Lower lobe of right lung (tissue), 2 donors: ENCODE results near the gene CRTC2. TPM values are rescaled to one million over a fixed set of nuclear protein-coding genes. Genes with fewer than 3 reads are reported as not detected.
A peak's percentile ranks its signal among the peaks of the same experiment; 100 is the strongest.

Experiments
- ATAC-seq, 2 donors: fragments of 200-7000 bp; cut with Tn5 transposase; one replicate each; pipeline ENCODE4 v1.9.1; 2020 to 2022; ENCODE audit warnings: mild to moderate bottlenecking in 2 of 2, moderate library complexity in 2 of 2
- DNase-seq: peaks from one replicate; pipeline ENCODE4 v3.0.0-alpha.2; 2020
- H3K27ac ChIP-seq: fragments of 200-600 bp; one replicate; pipeline ENCODE4 v1.8.0; 2022
- H3K27me3 ChIP-seq: fragments of 200-600 bp; one replicate; pipeline ENCODE4 v1.8.0; 2022; ENCODE audit warnings: low read depth
- H3K36me3 ChIP-seq: fragments of 200-600 bp; one replicate; pipeline ENCODE4 v1.8.0; 2022; ENCODE audit warnings: mild to moderate bottlenecking
- H3K4me1 ChIP-seq: fragments of 200-600 bp; one replicate; pipeline ENCODE4 v1.8.0; 2022
- H3K4me3 ChIP-seq: fragments of 200-600 bp; one replicate; pipeline ENCODE4 v1.8.0; 2022; ENCODE audit warnings: mild to moderate bottlenecking
- H3K9me3 ChIP-seq: fragments of 200-600 bp; one replicate; pipeline ENCODE4 v1.8.0; 2022
- CTCF ChIP-seq: fragments of 200-600 bp; IDR thresholded peaks from one replicate; pipeline ENCODE4 v1.8.0; 2022; ENCODE audit warnings: antibody characterized with exemption, mild to moderate bottlenecking
- intact Hi-C: fragments of 100-400 bp; cut with DNase I; formaldehyde crosslinking; loops from one replicate; pipeline ENCODE4 v1.11.0; 2022
- total RNA-seq: library from RNA; stranded (reverse); fragmentation: NEBNext Ultra II Directional; extraction: Animal tissue kit (Norgen Biotek cat#: 25700); gene quantifications from one replicate; pipeline ENCODE4 v1.2.1, GENCODE V29; 2021
- donor health status: DM: no; HTN: yes; CAD: no; lungs with severe emphysema.

CRTC2 gene
- total RNA-seq, 1 donor from 2014 or later, result 55.8 TPM

- no peaks in the 10 kb centered on the region for H3K27me3 ChIP-seq
- no peak for TF ChIP-seq CTCF
- DNase-seq (no peak), ATAC-seq (no peak)
- no peak overlapping the region for H3K4me3 ChIP-seq
- no peaks in the 10 kb centered on the region for H3K9me3 ChIP-seq
- H3K27ac ChIP-seq, result no peak overlapping the region
- peaks cover 28% of the 10 kb centered on the region for H3K4me1 ChIP-seq
- H3K36me3 ChIP-seq, result peaks cover 42% of the 10 kb centered on the region
- intact Hi-C loops, result no loop called here
These were observed 36.8 kb upstream of the CRTC2 start for GRCh38 chr1:153995202-153995601.

- ATAC-seq (no peak), DNase-seq (no peak)
- Histone ChIP-seq H3K9me3 (no peaks in the 10 kb centered on the region), H3K4me1 (peaks cover 36% of the 10 kb centered on the region), H3K27ac (peak overlapping the region; percentile 95), H3K4me3 (peak overlapping the region; percentile 64), H3K27me3 (no peaks in the 10 kb centered on the region), H3K36me3 (peaks cover 42% of the 10 kb centered on the region)
- intact Hi-C loops, result no loop called here
- no peak for TF ChIP-seq CTCF
These were observed 33.4 kb upstream of the CRTC2 start for GRCh38 chr1:153991806-153992205.

- intact Hi-C loops, result no loop called here
- no peak for DNase-seq
These were observed 32.8 kb upstream of the CRTC2 start for GRCh38 chr1:153991151-153991630.

GRCh38 chr1:153990468-153991150 is 32.2 kb upstream of the CRTC2 start, which contains the start of gene RPS27:
Gene RPS27, plus strand, starts transcription at chr1:153990762. Its CDS starts 35 bp downstream, at chr1:153990797.
- Histone ChIP-seq H3K4me1 (peaks cover 43% of the 10 kb centered on the region), H3K36me3 (peaks cover 41% of the 10 kb centered on the region), H3K4me3 (peak within 1 kb of the TSS; percentile 64), H3K27me3 (no peaks in the 10 kb centered on the region), H3K27ac (peak within 1 kb of the TSS; percentile 95), H3K9me3 (no peaks in the 10 kb centered on the region)
- peak; percentile 85 to 88 for ATAC-seq
- intact Hi-C loops, result no loop called here
- DNase-seq, result peak; percentile 88
- TF ChIP-seq CTCF, result no peak

More at GRCh38 chr1:153991151-153991630, 32.8 kb upstream of the CRTC2 start:
- no peaks in the 10 kb centered on the region for H3K9me3 ChIP-seq
- peak overlapping the region; percentile 64 for H3K4me3 ChIP-seq
- peaks cover 41% of the 10 kb centered on the region for H3K4me1 ChIP-seq
- no peak for TF ChIP-seq CTCF
- ATAC-seq, result no peak
- peaks cover 42% of the 10 kb centered on the region for H3K36me3 ChIP-seq
- no peaks in the 10 kb centered on the region for H3K27me3 ChIP-seq
- peak overlapping the region; percentile 95 for H3K27ac ChIP-seq

GRCh38 chr1:153987621-153988020 is 29.2 kb upstream of the CRTC2 start:
- no peak overlapping the region for H3K4me3 ChIP-seq
- H3K27me3 ChIP-seq, result no peaks in the 10 kb centered on the region
- ATAC-seq, result no peak
- peaks cover 18% of the 10 kb centered on the region for H3K36me3 ChIP-seq
- TF ChIP-seq CTCF, result no peak
- peaks cover 45% of the 10 kb centered on the region for H3K4me1 ChIP-seq
- H3K9me3 ChIP-seq, result no peaks in the 10 kb centered on the region
- no peak overlapping the region for H3K27ac ChIP-seq
- no peak for DNase-seq
- intact Hi-C loops, result loop anchor here (10.0 kb wide), 1 partner anchor 193 kb away; no protein-coding TSS in a partner anchor
